HG03280 (cell line): ENCODE measurements around the gene TRIP6.
"Not testable (repeated sequence)": the region's sequence is repeated elsewhere in the genome, so short reads cannot be mapped to it uniquely, and the experiment has no call there.

Source experiments
- ATAC-seq: cut with Tn5 transposase; IDR thresholded peaks from one replicate; pipeline ENCODE4 v1.9.1; 2021; ENCODE audit warnings: mild to moderate bottlenecking, moderate library complexity; ENCODE audit not compliant: unreplicated experiment

Gene TRIP6

DNA sequence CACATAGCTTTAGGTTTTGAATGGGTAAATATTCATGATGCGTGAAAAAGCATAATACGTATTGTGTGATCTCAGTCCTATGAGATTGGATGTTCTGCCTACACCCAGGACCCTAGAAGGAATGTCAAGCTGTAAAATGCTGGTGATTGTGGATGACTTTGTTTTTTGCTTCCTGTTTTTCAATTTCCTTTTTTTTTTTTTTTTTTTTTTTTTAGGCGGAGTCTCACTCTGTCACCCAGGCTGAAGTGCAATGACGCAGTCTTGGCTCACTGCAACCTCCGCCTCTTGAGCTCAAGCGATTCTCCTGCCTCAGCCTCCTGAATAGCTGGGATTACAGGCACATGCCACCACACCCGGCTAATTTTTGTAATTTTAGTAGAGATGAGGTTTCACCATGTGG lies 43.3 kb downstream of the TRIP6 start:
- ATAC-seq = not testable (repeated sequence)

- ATAC-seq = no peak
Measured at GRCh38 chr7:100911484-100911883, 44.3 kb downstream of the TRIP6 start.

- no peak for ATAC-seq
Measured at GRCh38 chr7:100914208-100914878, 47.2 kb downstream of the TRIP6 start.

DNA sequence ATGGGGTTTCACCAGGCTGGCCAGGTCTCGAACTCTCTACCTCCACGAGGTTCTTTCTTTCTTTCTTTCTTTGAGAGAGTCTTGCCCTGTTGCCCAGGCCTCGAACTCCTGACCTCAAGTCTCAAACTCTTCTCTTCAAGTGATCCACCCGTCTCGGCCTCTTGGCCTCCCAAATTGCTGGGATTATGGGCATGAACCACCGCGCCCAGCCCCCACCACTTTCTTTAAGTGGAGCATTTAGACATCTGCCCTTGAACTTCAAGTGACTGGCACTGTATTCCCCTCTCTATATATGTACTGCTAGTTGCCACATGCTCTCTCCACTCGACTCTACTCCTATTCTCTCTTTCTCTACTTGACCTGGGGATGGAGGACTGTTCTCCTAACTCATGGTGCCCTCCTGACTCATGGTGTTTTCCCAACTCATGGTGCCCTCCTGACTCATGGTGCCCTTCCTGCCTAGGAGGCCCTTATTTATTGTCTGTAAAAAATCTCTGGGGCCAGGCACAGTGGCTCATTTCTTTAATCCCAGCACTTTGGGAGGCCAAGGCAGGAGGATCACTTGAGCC lies 47.8 kb downstream of the TRIP6 start:
- no peak for ATAC-seq

GRCh38 chr7:100919335-100919734 lies 52.1 kb downstream of the TRIP6 start:
- not testable (repeated sequence) for ATAC-seq

- ATAC-seq = not testable (repeated sequence)
Measured at GRCh38 chr7:100919779-100920437, 52.7 kb downstream of the TRIP6 start.

DNA sequence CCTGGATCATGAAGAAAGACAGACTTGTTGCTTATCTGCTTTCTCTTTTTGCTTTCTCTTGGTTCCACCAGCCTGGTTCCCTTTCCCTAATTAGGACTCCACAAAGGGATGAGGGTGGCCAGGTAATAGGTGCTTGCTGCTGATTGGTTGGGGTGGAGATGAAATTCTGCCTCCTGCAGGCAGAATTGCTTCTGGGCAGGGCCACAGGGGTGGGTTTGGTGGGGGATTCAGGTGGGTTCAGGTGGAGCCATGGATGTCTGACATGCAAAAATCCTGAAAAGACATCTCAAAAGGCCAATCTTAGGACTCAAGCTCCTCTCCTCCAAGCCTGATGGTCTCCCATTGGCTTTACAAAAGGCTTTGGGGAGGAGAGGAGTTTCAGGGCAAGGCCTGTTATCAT lies 53.9 kb downstream of the TRIP6 start:
- no peak for ATAC-seq
